Testis (tissue), 2 donors: ENCODE data around the gene CFAP97.

ENCODE experiments used
- CTCF ChIP-seq, 3 experiments: fragments of 450-650 bp in 2 of 3; fragments of 200-600 bp in 1 of 3; sonication (generic) in 1 of 3; IDR thresholded peaks; one replicate each; pipeline ENCODE4 v1.5.1; 2016 to 2019; ENCODE audit warnings: antibody characterized with exemption in 3 of 3, mild to moderate bottlenecking in 2 of 3, moderate library complexity in 1 of 3
- POLR2A ChIP-seq: fragments of 450-650 bp; IDR thresholded peaks from one replicate; pipeline ENCODE4 v1.6.1; 2017; ENCODE audit warnings: antibody characterized with exemption, mild to moderate bottlenecking, moderate library complexity

GRCh38 chr4:185210102-185210981 lies 6.5 kb upstream of the CFAP97 start:
- TF ChIP-seq CTCF (IDR thresholded peaks at IDR 0.05) (no peak), POLR2A (no peak)
